NCI-H128 (cell line): ENCODE results near the gene UAP1L1.

Source experiments
- DNase-seq: peaks from one replicate; lab custom pipeline; 2025; ENCODE audit not compliant: unreplicated experiment; lab: John Stamatoyannopoulos, UW

The UAP1L1 gene

GRCh38 chr9:137040568-137040967, 36.7 kb upstream of the UAP1L1 start:
- DNase-seq: no peak

DNA sequence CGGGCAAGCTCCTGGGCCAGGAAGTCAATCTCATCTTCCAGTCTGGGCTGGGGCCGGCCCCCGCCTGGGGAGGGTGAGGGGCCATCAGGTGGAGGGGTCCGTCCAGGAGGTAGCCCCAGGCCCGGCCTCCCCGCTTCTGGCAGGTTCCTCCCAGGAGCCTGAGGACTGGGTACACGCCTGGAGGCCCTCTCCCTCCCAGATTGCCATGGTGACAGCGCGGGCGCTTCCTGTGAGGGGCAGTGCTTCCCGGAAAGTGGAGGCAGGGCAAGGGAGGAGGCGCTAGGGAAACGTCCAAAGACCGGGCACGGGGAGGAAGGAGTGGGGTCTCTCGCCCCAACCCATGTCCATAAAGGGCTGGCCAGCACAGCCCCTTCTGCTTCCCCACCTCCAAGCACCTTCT, 36.2 kb upstream of the UAP1L1 start:
- DNase-seq: no peak

GRCh38 chr9:137042751-137043727, 34.3 kb upstream of the UAP1L1 start:
- DNase-seq: no peak

GRCh38 chr9:137044037-137044436, 33.3 kb upstream of the UAP1L1 start:
- no peak for DNase-seq

- peak; percentile 34 for DNase-seq
Measured at GRCh38 chr9:137044502-137045177, 32.7 kb upstream of the UAP1L1 start.

GRCh38 chr9:137045294-137046087, 31.8 kb upstream of the UAP1L1 start:
- no peak for DNase-seq

DNA sequence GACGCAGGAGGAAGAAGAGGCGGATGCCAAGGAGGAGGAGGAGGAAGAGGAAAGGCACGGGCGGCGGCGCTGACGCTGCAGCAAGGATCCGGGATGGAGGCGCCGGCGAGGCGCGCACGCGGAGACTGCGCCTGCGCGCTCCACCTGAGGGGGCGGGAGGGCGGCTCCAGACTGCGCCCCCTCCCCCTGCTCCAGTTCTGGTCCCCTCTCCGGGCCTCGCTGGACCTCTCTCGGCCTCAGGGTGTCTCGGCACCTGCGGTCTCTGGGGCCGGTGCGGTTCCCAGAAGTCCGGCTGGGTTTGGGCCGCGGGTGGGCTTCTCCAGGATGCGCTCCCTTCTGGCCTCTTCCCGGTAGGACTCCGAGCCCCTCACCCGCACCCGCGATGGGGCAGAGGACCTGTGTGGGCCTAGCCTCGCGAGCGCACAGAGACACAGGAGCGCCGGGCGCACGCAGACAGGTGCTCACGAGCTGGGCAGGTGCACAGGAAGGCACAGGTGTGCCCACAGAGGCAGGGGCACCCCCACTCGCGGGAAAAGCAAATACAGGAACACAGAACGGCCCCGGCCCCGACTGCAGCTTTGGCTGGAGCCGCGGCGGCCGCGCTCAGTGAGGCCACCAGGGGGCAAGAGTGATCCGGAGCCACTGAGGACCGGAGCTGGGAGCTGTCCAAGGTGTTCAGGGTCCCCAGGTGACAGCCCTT, 31.1 kb upstream of the UAP1L1 start, which contains the start of gene NPDC1:
Gene NPDC1, minus strand, starts transcription at position 90 of the 700 bp plus-strand sequence. CDS start 188 bp downstream, outside the sequence.
- DNase-seq: peak; percentile 61

DNA sequence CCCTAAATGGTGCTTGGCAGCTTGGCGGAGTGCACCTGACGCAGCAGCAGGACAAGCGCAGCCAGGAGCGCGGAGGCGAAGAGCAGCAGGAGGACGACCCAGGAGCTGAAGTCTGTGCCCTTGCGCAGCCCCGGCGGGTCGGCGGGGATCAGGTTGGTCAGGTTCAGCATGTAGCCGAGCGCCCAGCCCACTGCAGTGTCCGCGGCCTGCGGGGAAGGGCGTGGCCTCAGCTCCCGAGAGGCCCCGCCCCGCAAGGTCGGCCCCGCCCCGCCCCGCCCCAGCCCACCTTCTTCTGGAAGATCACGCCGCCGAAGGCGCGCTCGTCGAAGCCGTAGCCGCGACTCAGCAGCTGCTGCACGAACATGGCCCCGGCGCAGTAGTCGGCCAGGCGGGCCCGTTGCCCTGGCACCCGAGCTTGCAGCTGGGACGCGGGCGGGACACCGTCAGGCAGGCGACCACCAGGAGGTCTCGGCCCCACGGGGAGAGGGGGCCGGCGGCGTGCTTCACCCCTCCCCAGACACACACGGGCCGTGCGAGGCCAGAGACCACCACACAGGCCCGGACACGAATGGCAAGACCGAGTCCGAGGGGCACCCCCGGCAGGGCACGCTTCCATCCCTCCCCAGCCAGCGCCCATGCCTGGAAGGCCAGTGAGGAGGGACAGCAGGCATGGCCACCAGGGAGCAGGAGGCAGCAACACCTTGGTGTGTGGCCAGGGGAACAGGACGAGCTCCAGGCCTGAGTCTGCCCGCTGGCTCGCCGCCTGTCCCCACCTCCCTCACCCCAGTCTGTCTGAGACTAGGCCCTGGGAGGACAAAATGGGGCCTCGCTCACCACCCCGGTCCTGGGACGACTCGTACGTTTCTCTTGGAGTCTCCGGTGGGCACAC, 28.4 kb upstream of the UAP1L1 start:
- no peak for DNase-seq

GRCh38 chr9:137049544-137050449, 27.5 kb upstream of the UAP1L1 start:
- no peak for DNase-seq

DNA sequence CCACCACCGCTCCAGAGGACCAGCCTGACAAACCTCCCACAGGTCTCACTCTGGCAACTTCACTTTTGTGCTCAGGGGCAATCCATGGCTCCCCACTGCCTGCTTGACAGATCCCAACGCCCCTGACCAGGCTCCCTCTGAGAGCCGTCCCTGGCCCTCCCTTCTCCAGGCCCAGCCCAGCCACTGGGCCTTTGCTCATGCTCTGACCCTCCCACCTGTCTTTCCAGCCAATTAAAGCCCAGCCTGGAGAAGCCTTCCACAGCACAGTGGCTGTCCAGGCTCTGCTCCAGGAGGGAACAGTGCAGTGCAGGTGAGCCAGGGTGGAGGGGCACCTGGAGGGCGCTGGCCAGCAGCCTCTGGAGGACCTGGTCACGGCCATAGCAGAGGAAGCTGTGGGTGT, 26.7 kb upstream of the UAP1L1 start:
- no peak for DNase-seq

DNA sequence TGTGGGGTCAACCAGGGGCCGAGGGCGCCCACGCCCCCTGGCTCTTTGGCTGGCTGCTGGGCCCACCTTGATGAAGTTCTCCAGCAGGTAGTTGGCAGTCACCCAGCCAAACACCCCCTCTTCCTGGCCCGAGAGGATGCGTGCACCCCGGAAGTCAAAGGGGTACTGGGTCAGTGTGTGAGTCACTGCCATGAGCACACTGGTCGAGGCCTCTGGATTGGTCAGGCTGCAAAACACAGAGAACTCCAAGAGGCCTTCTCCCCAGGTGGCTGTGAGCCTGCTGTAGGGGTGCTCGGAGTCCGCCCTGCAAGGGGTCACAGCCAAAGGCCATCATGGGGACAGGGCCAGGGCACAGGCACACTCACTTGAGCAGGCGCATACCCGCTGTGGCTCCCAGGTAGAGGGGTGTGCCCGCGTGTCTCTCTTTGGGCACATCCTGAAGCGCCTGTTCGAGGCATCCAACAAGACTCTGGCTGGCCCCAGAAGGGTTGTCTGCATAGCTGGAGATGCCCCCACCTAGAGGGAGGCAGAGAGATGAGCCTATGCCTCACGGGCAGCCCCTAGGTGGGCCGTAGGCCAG, 26.1 kb upstream of the UAP1L1 start:
- DNase-seq: no peak

DNA sequence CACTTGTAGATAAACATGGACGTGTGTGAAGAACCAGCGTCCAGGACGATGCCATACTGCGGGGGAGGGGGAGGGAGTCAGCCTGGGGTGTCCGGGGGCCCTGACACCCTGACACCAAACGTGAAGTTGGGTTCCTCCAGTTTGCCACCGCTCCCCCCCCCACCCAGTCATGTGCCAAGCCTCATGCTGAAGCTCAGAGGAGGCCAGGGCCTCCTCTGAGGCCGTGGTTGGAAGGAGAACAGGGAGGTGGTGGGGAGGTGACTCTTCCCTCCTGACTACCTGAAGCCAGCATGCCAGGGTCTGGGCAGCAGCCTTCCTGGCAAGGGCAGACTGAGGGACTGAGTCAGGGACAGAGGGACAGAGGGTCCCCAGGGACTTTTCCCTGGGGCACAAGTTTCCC, 25.0 kb upstream of the UAP1L1 start:
- DNase-seq: no peak

- DNase-seq: no peak
Measured at GRCh38 chr9:137052998-137053943, 24.0 kb upstream of the UAP1L1 start.

GRCh38 chr9:137053944-137054931, 23.1 kb upstream of the UAP1L1 start, which contains the start of gene ENTPD2:
Gene ENTPD2 (minus strand): TSS chr9:137054061. CDS start chr9:137053997, 64 bp downstream.
- DNase-seq: peak; percentile 50

GRCh38 chr9:137054932-137055384, 22.4 kb upstream of the UAP1L1 start:
- no peak for DNase-seq
